ENCODE data around the gene NRN1.

- no peak for TF ChIP-seq POLR2A (IDR thresholded peaks at IDR 0.05; ENCODE audit: low read depth, low read length)
- no peak for TF ChIP-seq POLR2AphosphoS5 (IDR thresholded peaks at IDR 0.05; ENCODE audit: low read depth, low read length)
- TF ChIP-seq TAF1 (IDR thresholded peaks at IDR 0.05; ENCODE audit: borderline replicate concordance, low read depth, low read length) = no peak
Measured at GRCh38 chr6:6002848-6003620, 3.7 kb downstream of the NRN1 start.

Measured in GM12892 (cell line).